Endodermal cell (in vitro differentiated cells): ENCODE data around the gene LSMEM2. TPM values are rescaled to one million over a fixed set of nuclear protein-coding genes. Genes with fewer than 3 reads are reported as not detected.
"Not testable (repeated sequence)": the region's sequence is repeated elsewhere in the genome, so short reads cannot be mapped to it uniquely, and the experiment has no call there.

Experiments
- DNase-seq: peaks from one replicate; pipeline ENCODE4 v3.0.0-alpha.2; 2017
- H3K27ac ChIP-seq: 2 replicates; pipeline ENCODE4 v1.5.1; 2013; ENCODE audit warnings: mild to moderate bottlenecking, low read depth, low read length, moderate library complexity
- H3K27me3 ChIP-seq: 2 replicates; pipeline ENCODE4 v1.6.1; 2013; ENCODE audit warnings: mild to moderate bottlenecking, low read length, moderate library complexity; ENCODE audit not compliant: insufficient read depth, control insufficient read depth, poor library complexity, severe bottlenecking
- H3K36me3 ChIP-seq: 2 replicates; pipeline ENCODE4 v1.7.0; 2013; ENCODE audit warnings: mild to moderate bottlenecking, low read length, moderate library complexity; ENCODE audit not compliant: control insufficient read depth, insufficient read depth
- H3K4me1 ChIP-seq: one replicate; pipeline ENCODE4 v1.7.0; 2013; ENCODE audit warnings: low read length; ENCODE audit not compliant: control insufficient read depth, insufficient read depth
- H3K4me3 ChIP-seq: 2 replicates; pipeline ENCODE4 v1.5.1; 2013; ENCODE audit warnings: mild to moderate bottlenecking, low read length, moderate library complexity
- H3K9ac ChIP-seq: 2 replicates; pipeline ENCODE4 v1.6.1; 2013; ENCODE audit warnings: mild to moderate bottlenecking, low read length, moderate library complexity; ENCODE audit not compliant: poor library complexity, severe bottlenecking; ENCODE audit errors: extremely low read depth
- H3K9me3 ChIP-seq: 2 replicates; pipeline ENCODE4 v1.6.1; 2013; ENCODE audit warnings: mild to moderate bottlenecking, low read length, moderate library complexity; ENCODE audit not compliant: control insufficient read depth
- H3K27ac Mint-ChIP-seq: 2 replicates; pipeline ENCODE4 v1.8.0; 2020; ENCODE audit warnings: mixed read lengths
- H3K27me3 Mint-ChIP-seq: 2 replicates; pipeline ENCODE4 v1.8.0; 2021; ENCODE audit warnings: mild to moderate bottlenecking, mixed read lengths; ENCODE audit not compliant: insufficient read depth
- H3K36me3 Mint-ChIP-seq: 2 replicates; pipeline ENCODE4 v1.8.0; 2020; ENCODE audit warnings: low read depth, mixed read lengths
- H3K4me1 Mint-ChIP-seq: 2 replicates; pipeline ENCODE4 v1.8.0; 2020; ENCODE audit warnings: mixed read lengths
- H3K4me3 Mint-ChIP-seq: 2 replicates; pipeline ENCODE4 v1.8.0; 2020; ENCODE audit warnings: mild to moderate bottlenecking, moderate library complexity, mixed read lengths
- H3K9me3 Mint-ChIP-seq: 2 replicates; pipeline ENCODE4 v1.8.0; 2020; ENCODE audit warnings: mild to moderate bottlenecking, mixed read lengths
- WGBS, 2 experiments: methylation state at CpG; one replicate each; pipeline versions ENCODE4 v1.1.5 to v1.1.7; 2013; ENCODE audit warnings: missing lambda C conversion rate in 2 of 2, mixed read lengths in 1 of 2; ENCODE audit not compliant: insufficient coverage in 1 of 2, insufficient read length in 1 of 2; 5-methylcytosine and 5-hydroxymethylcytosine counted together
- total RNA-seq, 2 donors: library from RNA; stranded (reverse); fragmentation: NEBNext Ultra II Directional in 1 of 2; extraction: Animal tissue kit (Norgen Biotek cat#: 25700) in 1 of 2; gene quantifications; 2 replicates in 1 of 2; 3 replicates in 1 of 2; pipeline ENCODE4 v1.2.1, GENCODE V29; 2021
- TF ChIP-seq, protein P1 (sequence below): fragments of 200-600 bp; sonication (generic); conservative IDR thresholded peaks from 2 replicates; pipeline ENCODE4 v1.5.0; 2021; ENCODE audit warnings: antibody characterized with exemption, mild to moderate bottlenecking

Gene LSMEM2
- total RNA-seq, 2 donors from 2014 or later, result not detected

DNA sequence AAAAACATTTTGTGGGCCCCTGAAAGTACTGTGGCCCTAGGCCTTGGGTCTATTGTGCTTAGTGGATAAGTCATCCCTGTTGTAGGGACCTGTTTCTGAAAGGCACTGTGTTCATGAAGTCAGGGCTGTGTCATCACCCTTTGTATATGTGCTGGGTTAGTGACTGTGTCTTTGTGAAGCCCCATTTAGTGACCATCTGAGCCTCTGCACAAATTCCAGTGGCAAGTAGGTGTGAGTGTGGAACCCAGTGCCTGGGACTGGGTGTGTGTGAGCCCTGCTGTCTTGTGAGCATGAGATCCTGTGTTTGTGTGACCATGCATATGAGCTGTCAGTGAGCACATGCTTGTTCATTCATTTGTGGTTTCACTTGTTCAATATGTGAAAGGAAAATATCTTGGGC lies 25.7 kb downstream of the LSMEM2 start:
- no peaks in the 10 kb centered on the region for H3K36me3 ChIP-seq
- DNase-seq, result peak; percentile 29
- H3K9ac ChIP-seq, result no peak overlapping the region

DNA sequence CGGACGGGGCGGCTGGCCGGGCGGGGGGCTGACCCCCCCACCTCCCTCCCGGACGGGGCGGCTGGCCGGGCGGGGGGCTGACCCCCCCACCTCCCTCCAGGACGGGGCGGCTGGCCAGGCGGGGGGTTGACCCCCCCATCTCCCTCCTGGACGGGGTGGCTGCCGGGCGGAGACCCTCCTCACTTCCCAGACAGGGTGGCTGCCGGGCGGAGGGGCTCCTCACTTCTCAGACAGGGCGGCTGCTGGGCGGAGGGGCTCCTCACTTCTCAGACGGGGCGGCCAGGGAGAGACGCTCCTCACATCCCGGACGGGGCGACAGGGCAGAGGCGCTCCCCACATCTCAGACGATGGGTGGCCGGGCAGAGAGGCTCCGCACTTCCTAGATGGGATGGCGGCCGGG lies 33.2 kb downstream of the LSMEM2 start:
- WGBS, 2 experiments, result 95 to 100% methylated on average over 3 to 18 of the region's 32 CpGs
- H3K4me3 Mint-ChIP-seq, result not testable (repeated sequence)
- peaks cover 40% of the 10 kb centered on the region for H3K36me3 Mint-ChIP-seq

More for the DNA sequence above, 25.7 kb downstream of the LSMEM2 start:
- TF ChIP-seq, protein P1, sequence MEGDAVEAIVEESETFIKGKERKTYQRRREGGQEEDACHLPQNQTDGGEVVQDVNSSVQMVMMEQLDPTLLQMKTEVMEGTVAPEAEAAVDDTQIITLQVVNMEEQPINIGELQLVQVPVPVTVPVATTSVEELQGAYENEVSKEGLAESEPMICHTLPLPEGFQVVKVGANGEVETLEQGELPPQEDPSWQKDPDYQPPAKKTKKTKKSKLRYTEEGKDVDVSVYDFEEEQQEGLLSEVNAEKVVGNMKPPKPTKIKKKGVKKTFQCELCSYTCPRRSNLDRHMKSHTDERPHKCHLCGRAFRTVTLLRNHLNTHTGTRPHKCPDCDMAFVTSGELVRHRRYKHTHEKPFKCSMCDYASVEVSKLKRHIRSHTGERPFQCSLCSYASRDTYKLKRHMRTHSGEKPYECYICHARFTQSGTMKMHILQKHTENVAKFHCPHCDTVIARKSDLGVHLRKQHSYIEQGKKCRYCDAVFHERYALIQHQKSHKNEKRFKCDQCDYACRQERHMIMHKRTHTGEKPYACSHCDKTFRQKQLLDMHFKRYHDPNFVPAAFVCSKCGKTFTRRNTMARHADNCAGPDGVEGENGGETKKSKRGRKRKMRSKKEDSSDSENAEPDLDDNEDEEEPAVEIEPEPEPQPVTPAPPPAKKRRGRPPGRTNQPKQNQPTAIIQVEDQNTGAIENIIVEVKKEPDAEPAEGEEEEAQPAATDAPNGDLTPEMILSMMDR, result no peak
- no peaks in the 10 kb centered on the region for H3K27me3 Mint-ChIP-seq
- no peak overlapping the region for H3K4me3 ChIP-seq
- H3K27me3 ChIP-seq, result no peaks in the 10 kb centered on the region
- H3K9me3 ChIP-seq, result peaks cover 27% of the 10 kb centered on the region
- no peak overlapping the region for H3K27ac ChIP-seq
- peaks cover 47% of the 10 kb centered on the region for H3K9me3 Mint-ChIP-seq
- H3K4me1 Mint-ChIP-seq, result peaks cover 16% of the 10 kb centered on the region
- H3K4me1 ChIP-seq, result peaks cover 3% of the 10 kb centered on the region
- peaks cover 2% of the 10 kb centered on the region for H3K36me3 Mint-ChIP-seq
- no peak overlapping the region for H3K4me3 Mint-ChIP-seq
- no peak overlapping the region for H3K27ac Mint-ChIP-seq

DNA sequence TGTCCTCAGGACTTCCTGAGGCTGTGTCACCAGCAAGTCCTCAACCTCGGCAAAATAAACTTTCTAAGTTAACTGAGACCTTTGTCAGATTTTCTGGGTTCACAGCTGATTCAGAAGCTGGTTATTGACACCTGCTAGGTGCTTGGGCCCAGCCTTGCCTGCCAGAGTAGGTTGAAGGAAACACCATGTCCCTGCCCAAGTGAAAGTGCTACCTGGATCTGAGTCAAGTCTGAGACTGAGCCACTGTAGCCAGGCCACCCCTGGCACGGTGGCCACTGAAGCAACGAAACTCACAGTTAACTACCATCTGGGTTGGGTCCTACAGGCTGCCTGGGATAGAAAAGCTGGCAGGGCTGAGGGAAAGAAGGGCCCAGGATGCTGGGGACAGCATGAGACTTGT lies 35.5 kb downstream of the LSMEM2 start:
- Histone ChIP-seq H3K27ac (peak overlapping the region; percentile 25), H3K36me3 (peaks cover 23% of the 10 kb centered on the region), H3K27me3 (no peaks in the 10 kb centered on the region), H3K9ac (no peak overlapping the region), H3K4me1 (no peaks in the 10 kb centered on the region), H3K4me3 (no peak overlapping the region), H3K9me3 (peaks cover 9% of the 10 kb centered on the region)
- TF ChIP-seq, protein P1, result no peak
- WGBS, 2 experiments, result 93 to 100% methylated on average over 2 to 3 of the region's 3 CpGs
- H3K4me1 Mint-ChIP-seq, result peaks cover 5% of the 10 kb centered on the region
- H3K36me3 Mint-ChIP-seq, result peaks cover 59% of the 10 kb centered on the region
- no peaks in the 10 kb centered on the region for H3K27me3 Mint-ChIP-seq
- H3K4me3 Mint-ChIP-seq, result no peak overlapping the region
- DNase-seq, result no peak
- peak overlapping the region; percentile 17 for H3K27ac Mint-ChIP-seq
- peaks cover 29% of the 10 kb centered on the region for H3K9me3 Mint-ChIP-seq

More for the DNA sequence above, 33.2 kb downstream of the LSMEM2 start:
- peaks cover 20% of the 10 kb centered on the region for H3K9me3 ChIP-seq
- H3K27ac ChIP-seq, DNase-seq, H3K4me1 Mint-ChIP-seq, H3K36me3 ChIP-seq, H3K4me3 ChIP-seq, H3K27me3 ChIP-seq, H3K27ac Mint-ChIP-seq, H3K4me1 ChIP-seq, H3K9ac ChIP-seq, H3K27me3 Mint-ChIP-seq: not testable (repeated sequence)
- H3K9me3 Mint-ChIP-seq, result peaks cover 51% of the 10 kb centered on the region

DNA sequence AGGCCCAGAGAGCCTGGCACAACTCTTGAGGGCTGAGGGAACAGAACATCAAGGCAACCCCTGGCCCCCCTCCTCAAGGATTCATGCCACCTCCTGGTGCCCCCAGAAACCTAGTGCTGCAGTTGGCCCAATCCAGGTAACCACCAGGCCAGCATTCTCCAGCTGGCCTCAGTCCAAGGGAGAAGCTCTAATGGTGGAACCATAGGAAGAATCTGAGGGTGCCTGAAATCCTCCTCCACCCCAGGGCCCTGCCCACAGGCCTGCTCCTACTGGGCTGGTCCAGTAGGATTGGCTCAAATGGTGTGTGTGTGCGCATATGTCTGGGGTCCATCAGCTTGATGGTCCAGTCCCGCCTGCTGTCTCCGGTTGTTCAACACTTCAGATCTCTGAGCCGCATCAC lies 35.9 kb downstream of the LSMEM2 start:
- peaks cover 4% of the 10 kb centered on the region for H3K4me1 ChIP-seq
- H3K27ac ChIP-seq, result no peak overlapping the region
- no peak overlapping the region for H3K9ac ChIP-seq
- no peak overlapping the region for H3K4me3 Mint-ChIP-seq
- peaks cover 9% of the 10 kb centered on the region for H3K4me1 Mint-ChIP-seq
- no peak overlapping the region for H3K4me3 ChIP-seq
- no peak for DNase-seq
- 96% methylated on average over 4 of the region's 4 CpGs; no CpG with 5 or more reads in 1 of the 2 experiments for WGBS, 2 experiments
- no peak overlapping the region for H3K27ac Mint-ChIP-seq
- peaks cover 28% of the 10 kb centered on the region for H3K36me3 ChIP-seq
- H3K27me3 ChIP-seq, result no peaks in the 10 kb centered on the region
- TF ChIP-seq, protein P1, result no peak
- H3K36me3 Mint-ChIP-seq, result peaks cover 60% of the 10 kb centered on the region
- peaks cover 4% of the 10 kb centered on the region for H3K9me3 ChIP-seq
- no peaks in the 10 kb centered on the region for H3K27me3 Mint-ChIP-seq
- H3K9me3 Mint-ChIP-seq, result peaks cover 25% of the 10 kb centered on the region
